ENCODE measurements around the gene CUX1.
"Not testable (repeated sequence)": the region's sequence is repeated elsewhere in the genome, so short reads cannot be mapped to it uniquely, and the experiment has no call there.

Gene CUX1

GRCh38 chr7:102146122-102146521 is 328.7 kb downstream of the CUX1 start:
- no peak for DNase-seq (ENCODE audit: low spot score)

GRCh38 chr7:102147008-102147407 is 329.6 kb downstream of the CUX1 start:
- DNase-seq (ENCODE audit: low spot score): no peak

GRCh38 chr7:102148799-102149198 is 331.4 kb downstream of the CUX1 start:
- DNase-seq (ENCODE audit: low spot score): no peak

GRCh38 chr7:102149416-102149815 is 332.0 kb downstream of the CUX1 start:
- no peak for DNase-seq (ENCODE audit: low spot score)

GRCh38 chr7:102150266-102150665 is 332.8 kb downstream of the CUX1 start:
- no peak for DNase-seq (ENCODE audit: low spot score)

GRCh38 chr7:102152672-102153598 is 335.5 kb downstream of the CUX1 start:
- no peak for DNase-seq (ENCODE audit: low spot score)

GRCh38 chr7:102153599-102153946 is 336.1 kb downstream of the CUX1 start:
- no peak for DNase-seq (ENCODE audit: low spot score)

GRCh38 chr7:102154425-102154824 is 337.0 kb downstream of the CUX1 start:
- no peak for DNase-seq (ENCODE audit: low spot score)

GRCh38 chr7:102155821-102156441 is 338.5 kb downstream of the CUX1 start:
- no peak for DNase-seq (ENCODE audit: low spot score)

- DNase-seq (ENCODE audit: low spot score): no peak
These were observed 339.4 kb downstream of the CUX1 start for GRCh38 chr7:102156867-102157266.

GRCh38 chr7:102165136-102165535 is 347.7 kb downstream of the CUX1 start:
- DNase-seq (ENCODE audit: low spot score): no peak

GRCh38 chr7:102167254-102167653 is 349.8 kb downstream of the CUX1 start:
- no peak for DNase-seq (ENCODE audit: low spot score)

GRCh38 chr7:102169651-102170392 is 352.4 kb downstream of the CUX1 start:
- DNase-seq (ENCODE audit: low spot score): no peak

- DNase-seq (ENCODE audit: low spot score): no peak
These were observed 353.1 kb downstream of the CUX1 start for GRCh38 chr7:102170393-102170970.

- no peak for DNase-seq (ENCODE audit: low spot score)
These were observed 356.2 kb downstream of the CUX1 start for GRCh38 chr7:102173669-102174068.

- no peak for DNase-seq (ENCODE audit: low spot score)
These were observed 358.2 kb downstream of the CUX1 start for GRCh38 chr7:102175423-102176170.

- no peak for DNase-seq (ENCODE audit: low spot score)
These were observed 361.0 kb downstream of the CUX1 start for GRCh38 chr7:102178410-102178809.

GRCh38 chr7:102180727-102181126 is 363.3 kb downstream of the CUX1 start:
- DNase-seq (ENCODE audit: low spot score): no peak

- no peak for DNase-seq (ENCODE audit: low spot score)
These were observed 364.1 kb downstream of the CUX1 start for GRCh38 chr7:102181517-102181916.

- no peak for DNase-seq (ENCODE audit: low spot score)
These were observed 364.6 kb downstream of the CUX1 start for GRCh38 chr7:102182016-102182415.

GRCh38 chr7:102183848-102184247 is 366.4 kb downstream of the CUX1 start:
- DNase-seq (ENCODE audit: low spot score): not testable (repeated sequence)

GRCh38 chr7:102184303-102184702 is 366.9 kb downstream of the CUX1 start:
- DNase-seq (ENCODE audit: low spot score): no peak
